Measurements from ENCODE around the gene PSMD4.

DNA sequence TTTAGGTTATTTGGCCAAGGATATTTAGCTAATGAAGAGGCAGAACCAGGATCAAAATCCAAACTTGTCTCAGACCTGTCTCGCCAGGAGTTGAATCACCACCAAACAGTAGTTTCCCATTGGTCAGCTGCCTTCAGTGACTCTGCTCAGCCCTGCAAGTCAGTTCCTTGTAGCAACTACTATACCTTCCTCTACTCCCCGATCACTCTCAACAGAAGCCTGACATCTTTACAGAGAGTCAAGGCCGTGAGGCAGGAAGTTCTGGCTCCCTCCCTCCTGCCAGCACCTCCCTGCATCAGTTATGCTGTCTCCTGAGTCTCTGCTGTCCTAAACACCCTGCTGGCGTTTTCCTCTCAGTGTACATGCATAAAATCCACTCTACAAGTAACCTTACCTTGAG, 13.2 kb downstream of the PSMD4 start:
- TF ChIP-seq, protein P1, sequence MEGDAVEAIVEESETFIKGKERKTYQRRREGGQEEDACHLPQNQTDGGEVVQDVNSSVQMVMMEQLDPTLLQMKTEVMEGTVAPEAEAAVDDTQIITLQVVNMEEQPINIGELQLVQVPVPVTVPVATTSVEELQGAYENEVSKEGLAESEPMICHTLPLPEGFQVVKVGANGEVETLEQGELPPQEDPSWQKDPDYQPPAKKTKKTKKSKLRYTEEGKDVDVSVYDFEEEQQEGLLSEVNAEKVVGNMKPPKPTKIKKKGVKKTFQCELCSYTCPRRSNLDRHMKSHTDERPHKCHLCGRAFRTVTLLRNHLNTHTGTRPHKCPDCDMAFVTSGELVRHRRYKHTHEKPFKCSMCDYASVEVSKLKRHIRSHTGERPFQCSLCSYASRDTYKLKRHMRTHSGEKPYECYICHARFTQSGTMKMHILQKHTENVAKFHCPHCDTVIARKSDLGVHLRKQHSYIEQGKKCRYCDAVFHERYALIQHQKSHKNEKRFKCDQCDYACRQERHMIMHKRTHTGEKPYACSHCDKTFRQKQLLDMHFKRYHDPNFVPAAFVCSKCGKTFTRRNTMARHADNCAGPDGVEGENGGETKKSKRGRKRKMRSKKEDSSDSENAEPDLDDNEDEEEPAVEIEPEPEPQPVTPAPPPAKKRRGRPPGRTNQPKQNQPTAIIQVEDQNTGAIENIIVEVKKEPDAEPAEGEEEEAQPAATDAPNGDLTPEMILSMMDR (IDR thresholded peaks at IDR 0.05; ENCODE audit: insufficient read depth, low read length, poor library complexity, severe bottlenecking): no peak
- TF ChIP-seq EZH2phosphoT487 (conservative IDR thresholded peaks at IDR 0.05; ENCODE audit: low read length): no peak

All from SU-DHL-6 (cell line).